SK-N-SH (cell line): ENCODE data around the gene EEA1. TPM values are rescaled to one million over a fixed set of nuclear protein-coding genes. Genes with fewer than 3 reads are reported as not detected.

ENCODE experiments used
- CTCF ChIA-PET: fragments of 300-600, 350-600 bp; formaldehyde crosslinking; extraction: SDS; loops from one replicate; lab custom pipeline; 2021; lab: Yijun Ruan, JAX
- POLR2A ChIA-PET: fragments of 350-600 bp; sonication (Branson Sonifier 250); formaldehyde crosslinking; extraction: SDS; loops from one replicate; lab custom pipeline; 2020; ENCODE audit warnings: antibody characterized with exemption, inconsistent platforms; lab: Yijun Ruan, JAX
- DNase-seq: peaks from one replicate; pipeline ENCODE4 v3.0.0; 2012
- H2AFZ ChIP-seq: fragments of 200-600 bp; sonication (generic); 2 replicates; pipeline ENCODE4 v1.8.1; 2016; ENCODE audit warnings: antibody characterized with exemption, mild to moderate bottlenecking, low read depth
- H3F3A ChIP-seq: fragments of 200-600 bp; sonication (generic); replicated peaks from 2 replicates; pipeline ENCODE3; 2016; ENCODE audit warnings: antibody characterized with exemption, mild to moderate bottlenecking; ENCODE audit not compliant: insufficient read depth
- H3K27ac ChIP-seq, 2 experiments: fragments of 200-500 bp in 1 of 2; fragments of 200-600 bp in 1 of 2; sonication (Bioruptor generic) in 1 of 2; sonication (generic), shearing (Covaris generic) in 1 of 2; 2 replicates each; pipeline versions ENCODE4 v1.5.1 to v1.6.1; 2014 to 2016; ENCODE audit warnings: low read depth in 2 of 2, inconsistent platforms in 1 of 2, low read length in 1 of 2, mild to moderate bottlenecking in 1 of 2, mixed read lengths in 1 of 2
- H3K27me3 ChIP-seq: fragments of 200-600 bp; sonication (generic), shearing (Covaris generic); 2 replicates; pipeline ENCODE4 v1.6.1; 2016; ENCODE audit warnings: mixed run types; ENCODE audit not compliant: insufficient read depth
- H3K36me3 ChIP-seq, 2 experiments: fragments of 200-500 bp in 1 of 2; fragments of 200-600 bp in 1 of 2; sonication (Bioruptor generic) in 1 of 2; sonication (generic) in 1 of 2; replicated peaks in 1 of 2; 2 replicates each; pipeline versions ENCODE3 to v1.5.1; 2014 to 2016; ENCODE audit warnings: low read length in 1 of 2, mild to moderate bottlenecking in 1 of 2; ENCODE audit not compliant: insufficient read depth in 2 of 2, control insufficient read depth in 1 of 2
- H3K4me1 ChIP-seq, 2 experiments: fragments of 200-500 bp in 1 of 2; fragments of 200-600 bp in 1 of 2; sonication (Bioruptor generic) in 1 of 2; sonication (generic), shearing (Covaris generic) in 1 of 2; 2 replicates each; pipeline versions ENCODE4 v1.5.1 to v1.6.1; 2014 to 2016; ENCODE audit warnings: low read depth in 1 of 2, low read length in 1 of 2, mixed run types in 1 of 2; ENCODE audit not compliant: insufficient read depth in 2 of 2, control insufficient read depth in 1 of 2
- H3K4me2 ChIP-seq: fragments of 200-600 bp; sonication (generic), shearing (Covaris generic); 2 replicates; pipeline ENCODE4 v1.6.1; 2017; ENCODE audit warnings: mixed run types
- H3K4me3 ChIP-seq, 2 experiments: fragments of 200-500 bp in 1 of 2; fragments of 200-600 bp in 1 of 2; sonication (Bioruptor generic) in 1 of 2; sonication (generic), shearing (Covaris generic) in 1 of 2; 2 replicates each; pipeline versions ENCODE4 v1.5.1 to v1.8.1; 2014 to 2016; ENCODE audit warnings: low read depth in 2 of 2, inconsistent platforms in 1 of 2, low read length in 1 of 2, mild to moderate bottlenecking in 1 of 2, mixed read lengths in 1 of 2, moderate library complexity in 1 of 2
- H3K79me2 ChIP-seq: fragments of 200-600 bp; sonication (generic); 2 replicates; pipeline ENCODE4 v1.8.1; 2017; ENCODE audit warnings: mild to moderate bottlenecking; ENCODE audit not compliant: insufficient read depth
- H3K9ac ChIP-seq: fragments of 200-600 bp; sonication (generic); 2 replicates; pipeline ENCODE4 v1.6.1; 2017; ENCODE audit warnings: mixed run types
- H3K9me2 ChIP-seq: fragments of 200-600 bp; sonication (generic); 2 replicates; pipeline ENCODE4 v1.6.1; 2017; ENCODE audit warnings: mixed run types
- H3K9me3 ChIP-seq: fragments of 200-600 bp; sonication (generic); 2 replicates; pipeline ENCODE4 v1.6.1; 2017; ENCODE audit warnings: mixed run types, mild to moderate bottlenecking, moderate library complexity
- H4K20me1 ChIP-seq: fragments of 200-600 bp; sonication (generic); 2 replicates; pipeline ENCODE4 v1.6.1; 2017; ENCODE audit warnings: mild to moderate bottlenecking, mixed run types; ENCODE audit not compliant: insufficient read depth
- CHD2 ChIP-seq: fragments of 150-350 bp; IDR thresholded peaks from 2 replicates; pipeline ENCODE4 v1.6.1; 2018; ENCODE audit warnings: low read length; ENCODE audit not compliant: partially characterized antibody
- ELF1 ChIP-seq: IDR thresholded peaks from 2 replicates; pipeline ENCODE4 v1.4.0; 2012
- EP300 ChIP-seq, 2 experiments: IDR thresholded peaks; 2 replicates each; pipeline versions ENCODE4 v1.4.0 to v1.6.1; 2012; ENCODE audit warnings: borderline replicate concordance in 1 of 2, low read depth in 1 of 2, low read length in 1 of 2
- FOXJ3 ChIP-seq: sonication (generic); formaldehyde crosslinking; IDR thresholded peaks from 2 replicates; pipeline ENCODE4 v1.5.1; 2020; ENCODE audit warnings: mild to moderate bottlenecking, missing genetic modification reagents
- GABPA ChIP-seq: IDR thresholded peaks from 2 replicates; pipeline ENCODE4 v1.4.0; 2012; ENCODE audit warnings: low read depth, mild to moderate bottlenecking
- JUND ChIP-seq: IDR thresholded peaks from 2 replicates; pipeline ENCODE4 v1.4.0; 2012
- MXI1 ChIP-seq: IDR thresholded peaks from 2 replicates; pipeline ENCODE4 v1.6.1; 2012; ENCODE audit warnings: mild to moderate bottlenecking, low read depth, low read length, improper control_type of control experiment
- NFIC ChIP-seq: IDR thresholded peaks from 2 replicates; pipeline ENCODE4 v1.4.0; 2012; ENCODE audit warnings: borderline replicate concordance
- NRF1 ChIP-seq: IDR thresholded peaks from 2 replicates; pipeline ENCODE4 v1.6.1; 2012; ENCODE audit warnings: low read depth, mild to moderate bottlenecking, low read length
- POLR2AphosphoS5 ChIP-seq: IDR thresholded peaks from 2 replicates; pipeline ENCODE4 v1.6.1; 2012; ENCODE audit warnings: low read depth, low read length
- RCOR1 ChIP-seq: fragments of 150-350 bp; IDR thresholded peaks from 2 replicates; pipeline ENCODE4 v1.6.1; 2017; ENCODE audit warnings: antibody characterized with exemption, low read length
- RFX5 ChIP-seq: IDR thresholded peaks from 2 replicates; pipeline ENCODE4 v1.6.1; 2012; ENCODE audit warnings: mild to moderate bottlenecking, improper control_type of control experiment, low read length
- SIN3A ChIP-seq: IDR thresholded peaks from 2 replicates; pipeline ENCODE4 v1.6.1; 2012; ENCODE audit warnings: low read depth, mild to moderate bottlenecking, low read length, moderate library complexity, borderline replicate concordance
- SMC3 ChIP-seq: IDR thresholded peaks from 2 replicates; pipeline ENCODE4 v1.6.1; 2012; ENCODE audit warnings: low read depth, low read length, improper control_type of control experiment
- TAF1 ChIP-seq: IDR thresholded peaks from 2 replicates; pipeline ENCODE4 v1.6.1; 2012; ENCODE audit warnings: low read depth, mild to moderate bottlenecking, low read length, moderate library complexity, borderline replicate concordance
- TCF12 ChIP-seq: IDR thresholded peaks from 2 replicates; pipeline ENCODE4 v1.4.0; 2012
- YY1 ChIP-seq: IDR thresholded peaks from 2 replicates; pipeline ENCODE4 v1.4.0; 2012; ENCODE audit warnings: low read depth, mild to moderate bottlenecking
- WGBS: methylation state at CpG from one replicate; pipeline ENCODE4 v1.1.6; 2017; ENCODE audit warnings: low lambda C conversion rate; 5-methylcytosine and 5-hydroxymethylcytosine counted together
- polyA plus RNA-seq, 3 experiments: library from polyadenylated mRNA; depleted of rRNA; stranded (reverse); fragments of >200 nt; gene quantifications; 2 replicates each; pipeline ENCODE4 v1.2.3, GENCODE V29; 2012
- TF ChIP-seq, protein P1 (sequence below): IDR thresholded peaks from 2 replicates; pipeline ENCODE4; 2012
- TF ChIP-seq, protein P2 (sequence below): fragments of 200-600 bp; sonication (generic); IDR thresholded peaks from 2 replicates; pipeline ENCODE4 v1.6.1; 2017; ENCODE audit warnings: antibody characterized with exemption, mild to moderate bottlenecking, moderate library complexity
- TF ChIP-seq, protein P3 (sequence below): IDR thresholded peaks from 2 replicates; pipeline ENCODE4 v1.4.0; 2012; ENCODE audit warnings: low read depth
- TF ChIP-seq, protein P4 (sequence below): IDR thresholded peaks from 2 replicates; pipeline ENCODE4 v1.6.1; 2012; ENCODE audit warnings: mild to moderate bottlenecking, low read depth, low read length, moderate library complexity

Gene EEA1
- 1.5 and 1.7 TPM in 2 replicates for polyA plus RNA-seq (2012; rRNA removed)
- polyA plus RNA-seq (2012; cell fraction: cytosol; rRNA removed): 3.0 and 3.7 TPM in 2 replicates
- polyA plus RNA-seq (2012; cell fraction: nucleus; rRNA removed): 0.96 and 2.5 TPM in 2 replicates

DNA sequence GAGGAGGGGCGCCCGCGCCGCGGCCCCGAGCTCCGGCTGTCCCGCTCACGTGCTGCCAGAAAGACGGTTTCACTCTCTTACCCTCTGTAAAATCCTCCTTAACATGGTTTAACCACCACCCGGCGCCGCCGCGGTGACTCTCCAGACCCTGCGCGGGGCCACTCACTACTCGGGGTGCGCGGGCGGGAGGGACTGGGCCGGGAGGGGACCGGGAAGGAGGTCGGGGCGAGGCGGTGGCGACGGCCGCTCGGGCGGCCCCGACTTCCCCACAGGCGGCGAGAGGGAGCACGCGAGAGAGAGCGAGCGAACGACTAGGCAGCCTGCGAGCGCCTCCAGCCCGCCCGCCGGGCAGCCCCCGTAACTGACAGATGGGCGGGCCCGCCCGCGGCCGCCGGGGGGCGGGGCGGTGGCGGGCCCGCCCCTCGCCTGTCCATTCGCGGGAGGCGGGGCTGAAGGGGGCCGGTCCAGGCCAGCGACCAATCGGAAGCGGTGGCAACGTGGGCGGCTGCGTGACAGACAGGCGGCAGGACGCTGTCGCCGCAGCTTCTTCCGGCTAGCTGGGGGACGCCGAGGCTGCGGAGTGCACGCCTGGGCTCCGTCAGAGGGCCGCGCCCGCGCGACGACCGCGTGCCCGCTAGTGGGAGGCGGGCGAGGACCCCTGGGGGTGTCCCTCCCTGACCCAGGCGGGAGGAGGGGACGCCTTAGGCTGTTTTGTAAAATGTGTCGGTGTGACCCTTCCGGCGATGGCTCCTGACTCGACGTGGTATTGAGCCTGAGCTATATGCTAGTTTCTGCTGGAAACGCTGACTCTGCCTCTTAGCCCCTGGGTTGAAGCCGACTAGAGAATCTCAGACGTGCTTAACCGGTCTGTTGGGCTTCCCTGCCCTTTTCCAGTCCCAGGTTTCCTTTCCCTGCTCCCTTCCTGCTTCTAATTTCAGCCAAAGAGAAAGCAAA lies at the start of gene EEA1:
TSS of gene EEA1 (minus strand) at position 334 of the 954 bp plus-strand sequence. CDS start at position 105, 229 bp downstream.
- H3K9me2 ChIP-seq: no peaks in the 10 kb centered on the region
- peaks cover 11 to 14% of the 10 kb centered on the region in 2 experiments; a peak in 3 of 4 replicates for H3K4me1 ChIP-seq
- DNase-seq: peak; percentile 99
- peaks cover 24% of the 10 kb centered on the region for H3F3A ChIP-seq
- peak within 1 kb of the TSS; percentile 92 for H2AFZ ChIP-seq
- H3K9ac ChIP-seq: peak within 1 kb of the TSS; percentile 94
- no peaks in the 10 kb centered on the region for H3K27me3 ChIP-seq
- WGBS: 2% methylated on average over 51 of the region's 98 CpGs
- H3K4me2 ChIP-seq: peak within 1 kb of the TSS; percentile 91
- peak within 1 kb of the TSS; percentile 66 to 73 for H3K4me3 ChIP-seq
- CTCF ChIA-PET: interaction anchor here (0.6 to 1.8 kb wide), 4 partner anchors 58 to 1659 kb away, joined by 3 to 8 read pairs (median 4); no protein-coding TSS in a partner anchor
- peak within 1 kb of the TSS; percentile 82 to 93 for H3K27ac ChIP-seq
- TF ChIP-seq GABPA (peak; percentile 60), RCOR1 (no peak), CHD2 (peak; percentile 13), MXI1 (peak; percentile 88), SIN3A (peak; percentile 79; the same call in 1 of the 2 replicates), SMC3 (0 out of 2 replicates have a peak, but pooled peaks have one; percentile 7), ELF1 (peak; percentile 78; the same call in 1 of the 2 replicates), NRF1 (no peak), EP300 (IDR thresholded peaks at IDR 0.05; ENCODE audit: borderline replicate concordance in 1 of 2, low read depth in 1 of 2, low read length in 1 of 2) (no peak), NFIC (no peak), TCF12 (no peak), TAF1 (peak; percentile 20), FOXJ3 (CRISPR knock-in tag) (no peak), POLR2AphosphoS5 (peak; percentile 86), JUND (no peak), RFX5 (no peak), YY1 (0 out of 2 replicates have a peak, but pooled peaks have one; percentile 21)
- TF ChIP-seq, protein P1, sequence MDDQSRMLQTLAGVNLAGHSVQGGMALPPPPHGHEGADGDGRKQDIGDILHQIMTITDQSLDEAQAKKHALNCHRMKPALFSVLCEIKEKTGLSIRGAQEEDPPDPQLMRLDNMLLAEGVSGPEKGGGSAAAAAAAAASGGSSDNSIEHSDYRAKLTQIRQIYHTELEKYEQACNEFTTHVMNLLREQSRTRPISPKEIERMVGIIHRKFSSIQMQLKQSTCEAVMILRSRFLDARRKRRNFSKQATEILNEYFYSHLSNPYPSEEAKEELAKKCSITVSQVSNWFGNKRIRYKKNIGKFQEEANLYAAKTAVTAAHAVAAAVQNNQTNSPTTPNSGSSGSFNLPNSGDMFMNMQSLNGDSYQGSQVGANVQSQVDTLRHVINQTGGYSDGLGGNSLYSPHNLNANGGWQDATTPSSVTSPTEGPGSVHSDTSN: peak; percentile 99
- TF ChIP-seq, protein P2, sequence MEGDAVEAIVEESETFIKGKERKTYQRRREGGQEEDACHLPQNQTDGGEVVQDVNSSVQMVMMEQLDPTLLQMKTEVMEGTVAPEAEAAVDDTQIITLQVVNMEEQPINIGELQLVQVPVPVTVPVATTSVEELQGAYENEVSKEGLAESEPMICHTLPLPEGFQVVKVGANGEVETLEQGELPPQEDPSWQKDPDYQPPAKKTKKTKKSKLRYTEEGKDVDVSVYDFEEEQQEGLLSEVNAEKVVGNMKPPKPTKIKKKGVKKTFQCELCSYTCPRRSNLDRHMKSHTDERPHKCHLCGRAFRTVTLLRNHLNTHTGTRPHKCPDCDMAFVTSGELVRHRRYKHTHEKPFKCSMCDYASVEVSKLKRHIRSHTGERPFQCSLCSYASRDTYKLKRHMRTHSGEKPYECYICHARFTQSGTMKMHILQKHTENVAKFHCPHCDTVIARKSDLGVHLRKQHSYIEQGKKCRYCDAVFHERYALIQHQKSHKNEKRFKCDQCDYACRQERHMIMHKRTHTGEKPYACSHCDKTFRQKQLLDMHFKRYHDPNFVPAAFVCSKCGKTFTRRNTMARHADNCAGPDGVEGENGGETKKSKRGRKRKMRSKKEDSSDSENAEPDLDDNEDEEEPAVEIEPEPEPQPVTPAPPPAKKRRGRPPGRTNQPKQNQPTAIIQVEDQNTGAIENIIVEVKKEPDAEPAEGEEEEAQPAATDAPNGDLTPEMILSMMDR: peak; percentile 16
- TF ChIP-seq, protein P3, sequence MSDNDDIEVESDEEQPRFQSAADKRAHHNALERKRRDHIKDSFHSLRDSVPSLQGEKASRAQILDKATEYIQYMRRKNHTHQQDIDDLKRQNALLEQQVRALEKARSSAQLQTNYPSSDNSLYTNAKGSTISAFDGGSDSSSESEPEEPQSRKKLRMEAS: peak; percentile 97
- TF ChIP-seq, protein P4, sequence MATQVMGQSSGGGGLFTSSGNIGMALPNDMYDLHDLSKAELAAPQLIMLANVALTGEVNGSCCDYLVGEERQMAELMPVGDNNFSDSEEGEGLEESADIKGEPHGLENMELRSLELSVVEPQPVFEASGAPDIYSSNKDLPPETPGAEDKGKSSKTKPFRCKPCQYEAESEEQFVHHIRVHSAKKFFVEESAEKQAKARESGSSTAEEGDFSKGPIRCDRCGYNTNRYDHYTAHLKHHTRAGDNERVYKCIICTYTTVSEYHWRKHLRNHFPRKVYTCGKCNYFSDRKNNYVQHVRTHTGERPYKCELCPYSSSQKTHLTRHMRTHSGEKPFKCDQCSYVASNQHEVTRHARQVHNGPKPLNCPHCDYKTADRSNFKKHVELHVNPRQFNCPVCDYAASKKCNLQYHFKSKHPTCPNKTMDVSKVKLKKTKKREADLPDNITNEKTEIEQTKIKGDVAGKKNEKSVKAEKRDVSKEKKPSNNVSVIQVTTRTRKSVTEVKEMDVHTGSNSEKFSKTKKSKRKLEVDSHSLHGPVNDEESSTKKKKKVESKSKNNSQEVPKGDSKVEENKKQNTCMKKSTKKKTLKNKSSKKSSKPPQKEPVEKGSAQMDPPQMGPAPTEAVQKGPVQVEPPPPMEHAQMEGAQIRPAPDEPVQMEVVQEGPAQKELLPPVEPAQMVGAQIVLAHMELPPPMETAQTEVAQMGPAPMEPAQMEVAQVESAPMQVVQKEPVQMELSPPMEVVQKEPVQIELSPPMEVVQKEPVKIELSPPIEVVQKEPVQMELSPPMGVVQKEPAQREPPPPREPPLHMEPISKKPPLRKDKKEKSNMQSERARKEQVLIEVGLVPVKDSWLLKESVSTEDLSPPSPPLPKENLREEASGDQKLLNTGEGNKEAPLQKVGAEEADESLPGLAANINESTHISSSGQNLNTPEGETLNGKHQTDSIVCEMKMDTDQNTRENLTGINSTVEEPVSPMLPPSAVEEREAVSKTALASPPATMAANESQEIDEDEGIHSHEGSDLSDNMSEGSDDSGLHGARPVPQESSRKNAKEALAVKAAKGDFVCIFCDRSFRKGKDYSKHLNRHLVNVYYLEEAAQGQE: 0 out of 2 replicates have a peak, but pooled peaks have one; percentile 2
- peaks cover 43% of the 10 kb centered on the region for H3K79me2 ChIP-seq
- H3K9me3 ChIP-seq: no peaks in the 10 kb centered on the region
- peaks cover 0 to 3% of the 10 kb centered on the region in 2 experiments for H3K36me3 ChIP-seq
- H4K20me1 ChIP-seq: peaks cover 23% of the 10 kb centered on the region
- POLR2A ChIA-PET: no interaction called here
